ENCODE results near the gene SERBP1. TPM values are rescaled to one million over a fixed set of nuclear protein-coding genes. Genes with fewer than 3 reads are reported as not detected.
A peak's percentile ranks its signal among the peaks of the same experiment; 100 is the strongest.

The SERBP1 gene
- total and polyA plus RNA-seq, 2 of the 8 experiments (the other 6 are each of a cell fraction or from before 2014, with no cell fraction given) = 229 to 536 TPM

- CTCF ChIA-PET (ENCODE audit: partially characterized antibody) = interaction anchor here (0.7 to 6.7 kb wide), 16 partner anchors 9 to 218 kb away, joined by 3 to 40 read pairs (median 4); no protein-coding TSS in a partner anchor
- TF ChIP-seq SP4 (IDR thresholded peaks at IDR 0.05; ENCODE audit: low read length) (no peak), POLR2A (IDR thresholded peaks at IDR 0.05; ENCODE audit: control extremely low read depth in 1 of 2, low read depth in 2 of 2, low read length in 2 of 2) (no peak), RFX5 (IDR thresholded peaks at IDR 0.05; ENCODE audit: borderline replicate concordance, low read depth, low read length) (no peak), YY1 (IDR thresholded peaks at IDR 0.05; ENCODE audit: low read depth, low read length) (no peak), TBP (IDR thresholded peaks at IDR 0.05; ENCODE audit: low read depth, low read length) (no peak), USF2 (IDR thresholded peaks at IDR 0.05; ENCODE audit: low read length) (no peak), SIRT6 (IDR thresholded peaks at IDR 0.05; ENCODE audit: low read length) (no peak), HDAC6 (IDR thresholded peaks at IDR 0.05; ENCODE audit: low read depth, low read length) (no peak), JUND (IDR thresholded peaks at IDR 0.05; ENCODE audit: low read length) (no peak), EGR1 (IDR thresholded peaks at IDR 0.05; ENCODE audit: borderline replicate concordance, low read depth, low read length) (no peak), KDM4A (IDR thresholded peaks at IDR 0.05; ENCODE audit: low read depth, low read length, severe bottlenecking) (no peak), KDM5A (IDR thresholded peaks at IDR 0.05; ENCODE audit: low read length) (no peak), JUN (IDR thresholded peaks at IDR 0.05; ENCODE audit: low read depth, low read length) (no peak)
These were observed 1.8 kb upstream of the SERBP1 start for GRCh38 chr1:67431869-67432578.

More at GRCh38 chr1:67431869-67432578, 1.8 kb upstream of the SERBP1 start:
- peaks cover 7% of the 10 kb centered on the region for H3K23me2 ChIP-seq (ENCODE audit: low read depth, low read length)
- H4K91ac ChIP-seq (replicated peaks; ENCODE audit: insufficient read length, low read length) = peak overlapping the region; percentile 34
- no peak overlapping the region for H2BK5ac ChIP-seq (ENCODE audit: low read depth, low read length)
- peak overlapping the region; percentile 91 to 94 for H3K4me2 ChIP-seq (ENCODE audit: insufficient read depth in 1 of 2, low read depth in 2 of 2, low read length in 2 of 2)
- H3K23ac ChIP-seq (ENCODE audit: insufficient read length) = no peak overlapping the region
- H3K9me3 ChIP-seq (ENCODE audit: insufficient read depth in 2 of 2, low read depth in 1 of 2, low read length in 1 of 2) = no peaks in the 10 kb centered on the region
- H3K18ac ChIP-seq (ENCODE audit: extremely low read depth, low read length) = peak overlapping the region; percentile 27; the same call in 1 of the 2 replicates
- no peak overlapping the region for H4K5ac ChIP-seq (ENCODE audit: insufficient read length, low read depth, low read length)
- no peak overlapping the region for H3K9ac ChIP-seq (replicated peaks in 1 of 4; ENCODE audit: extremely low read depth in 1 of 4, low read depth in 3 of 4, low read length in 3 of 4)
- H2AFZ ChIP-seq (ENCODE audit: low read length) = peak overlapping the region; percentile 64; the same call in 1 of the 2 replicates
- POLR2A ChIA-PET (ENCODE audit: partially characterized antibody) = interaction anchor here (0.6 to 7.8 kb wide), 20 partner anchors 9 to 120 kb away, joined by 3 to 153 read pairs (median 6); no protein-coding TSS in a partner anchor
- no peaks in the 10 kb centered on the region for H3K79me1 ChIP-seq (ENCODE audit: low read depth, low read length)
- peaks cover 28 to 41% of the 10 kb centered on the region in 2 experiments for H3K79me2 ChIP-seq (ENCODE audit: control insufficient read depth in 1 of 2, insufficient read depth in 2 of 2, low read length in 2 of 2)
- no peak overlapping the region for H3K27ac ChIP-seq (ENCODE audit: low read depth, low read length)
- no peak overlapping the region for H3K14ac ChIP-seq (ENCODE audit: insufficient read length)
- no peak overlapping the region for H2AK5ac ChIP-seq (ENCODE audit: low read depth, low read length)
- H3K4ac ChIP-seq (replicated peaks; ENCODE audit: insufficient read length, low read depth, low read length) = no peak overlapping the region
- H3K56ac ChIP-seq (replicated peaks; ENCODE audit: insufficient read length, low read depth, low read length) = no peak overlapping the region
- 39% methylated on average over 8 of the region's 8 CpGs; no CpG with 5 or more reads in 1 of the 2 experiments for WGBS, 2 experiments (ENCODE audit: extremely low coverage in 1 of 2, insufficient coverage in 1 of 2, insufficient read length in 1 of 2, insufficient replicate concordance in 2 of 2, low coverage in 1 of 2, low lambda C conversion rate in 2 of 2, missing lambda C conversion rate in 1 of 2)
- FAIRE-seq (no peak), DNase-seq (ENCODE audit: low read depth in 1 of 2, low spot score in 2 of 2) (no peak)
- H4K20me1 ChIP-seq (replicated peaks in 1 of 2; ENCODE audit: control insufficient read depth in 1 of 2, insufficient read depth in 2 of 2, low read length in 2 of 2) = peaks cover 18 to 26% of the 10 kb centered on the region in 2 experiments
- H3K4me1 ChIP-seq (replicated peaks in 1 of 4; ENCODE audit: control insufficient read depth in 3 of 4, insufficient read depth in 4 of 4, low read length in 3 of 4) = peaks cover 0 to 12% (median 2%) of the 10 kb centered on the region in 4 experiments; a peak in 3 of 7 replicates
- no peaks in the 10 kb centered on the region for H3K27me3 ChIP-seq (replicated peaks in 1 of 4; ENCODE audit: control insufficient read depth in 3 of 4, extremely low read depth in 1 of 4, insufficient read depth in 3 of 4, low read length in 3 of 4)
- peak overlapping the region in 2 of 4 experiments; percentile 4 to 99; a peak in 5 of 8 replicates for H3K4me3 ChIP-seq (ENCODE audit: extremely low read depth in 1 of 4, insufficient read depth in 2 of 4, low read depth in 3 of 4, low read length in 4 of 4)
- no peak overlapping the region for H2BK120ac ChIP-seq (replicated peaks; ENCODE audit: low read depth, low read length)
- H4K8ac ChIP-seq (ENCODE audit: extremely low read depth, insufficient read depth, low read length) = no peak overlapping the region
- no peak overlapping the region for H2BK15ac ChIP-seq (ENCODE audit: low read length)
- H3K36me3 ChIP-seq (ENCODE audit: control insufficient read depth in 2 of 4, insufficient read depth in 4 of 4, low read length in 3 of 4) = peaks cover 0 to 18% (median 3%) of the 10 kb centered on the region in 4 experiments; a peak in 4 of 8 replicates
- no peak overlapping the region for H2BK20ac ChIP-seq (ENCODE audit: low read length)
- no peak overlapping the region; the same call in 1 of the 2 replicates for H2BK12ac ChIP-seq (ENCODE audit: low read depth, low read length)
